Activated CD8-positive, alpha-beta T cell treated with anti-CD3 and anti-CD28 coated beads for 36 hours (primary cell): ENCODE data around the gene DNAJC8. TPM values are rescaled to one million over a fixed set of nuclear protein-coding genes. Genes with fewer than 3 reads are reported as not detected.

Source experiments
- ATAC-seq: fragments of 200-7000 bp; cut with Tn5 transposase; one replicate; pipeline ENCODE4 v1.10.0; 2021; ENCODE audit warnings: mild to moderate bottlenecking, moderate library complexity
- CTCF ChIA-PET: fragments of 350-600 bp; sonication (Branson Sonifier 250); formaldehyde crosslinking; loops from one replicate; lab custom pipeline; 2021; ENCODE audit warnings: antibody characterized with exemption; lab: Charles Lee
- POLR2A ChIA-PET: fragments of 350-600 bp; sonication (Branson Sonifier 250); formaldehyde crosslinking; loops from one replicate; lab custom pipeline; 2021; ENCODE audit warnings: antibody characterized with exemption; lab: Charles Lee
- DNase-seq: peaks from one replicate; pipeline ENCODE4 v3.0.0-alpha.2; 2020
- H3K27ac Mint-ChIP-seq: one replicate; pipeline ENCODE4 v1.8.0; 2021; ENCODE audit warnings: mild to moderate bottlenecking, mixed read lengths
- H3K27me3 Mint-ChIP-seq: one replicate; pipeline ENCODE4 v1.8.0; 2021; ENCODE audit warnings: mixed read lengths
- H3K36me3 Mint-ChIP-seq: one replicate; pipeline ENCODE4 v1.8.0; 2021; ENCODE audit warnings: low read depth, mixed read lengths
- H3K4me1 Mint-ChIP-seq: one replicate; pipeline ENCODE4 v1.8.0; 2021; ENCODE audit warnings: low read depth, mixed read lengths
- H3K4me3 Mint-ChIP-seq: one replicate; pipeline ENCODE4 v1.8.0; 2021; ENCODE audit warnings: mild to moderate bottlenecking, moderate library complexity, mixed read lengths
- H3K9me3 Mint-ChIP-seq: one replicate; pipeline ENCODE4 v1.8.0; 2021; ENCODE audit warnings: mixed read lengths
- intact Hi-C: fragments of 100-400 bp; cut with micrococcal nuclease; formaldehyde crosslinking; loops from one replicate; pipeline ENCODE4 v1.10.0; 2022
- total RNA-seq, 2 experiments: library from RNA; stranded (reverse); gene quantifications; one replicate each; pipeline ENCODE4 v1.2.3, GENCODE V29; 2021
- TF ChIP-seq, protein P1 (sequence below): fragments of 200-600 bp; IDR thresholded peaks from one replicate; pipeline ENCODE4 v1.8.0; 2022; ENCODE audit warnings: antibody characterized with exemption, mild to moderate bottlenecking

The DNAJC8 gene
- total RNA-seq, 2 experiments from 2014 or later = 103 to 105 TPM

DNA sequence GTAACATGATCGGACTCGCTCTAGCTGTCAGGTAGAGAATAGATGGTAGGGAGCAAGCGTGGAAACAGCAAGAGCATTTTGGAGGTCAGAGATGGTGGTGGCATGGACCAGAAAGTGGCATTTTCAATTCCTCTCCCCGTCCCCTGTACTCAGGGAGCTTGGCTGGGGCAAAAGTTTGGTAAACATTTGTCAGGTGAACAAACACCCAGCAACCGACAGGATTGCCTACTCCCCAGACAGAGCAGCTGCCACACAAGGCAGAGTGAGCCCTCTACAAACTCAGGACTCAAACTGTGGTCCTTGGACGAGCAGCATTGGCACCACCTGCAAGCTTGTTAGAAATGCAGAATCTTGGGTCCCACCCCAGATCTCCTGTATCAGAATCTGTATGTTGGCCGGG is 70.7 kb downstream of the DNAJC8 start:
- Mint-ChIP-seq H3K36me3 (no peaks in the 10 kb centered on the region), H3K9me3 (peaks cover 2% of the 10 kb centered on the region), H3K4me3 (no peak overlapping the region), H3K27me3 (peaks cover 33% of the 10 kb centered on the region), H3K4me1 (peaks cover 3% of the 10 kb centered on the region), H3K27ac (no peak overlapping the region)
- ChIA-PET POLR2A (interaction anchor here (1.5 kb wide), 1 partner anchor 14 kb away, joined by 4 read pairs; no protein-coding TSS in a partner anchor), CTCF (interaction anchor here (1.3 kb wide), 1 partner anchor 27 kb away, joined by 3 read pairs; no protein-coding TSS in a partner anchor)
- ATAC-seq (no peak), DNase-seq (no peak)
- intact Hi-C loops = no loop called here
- TF ChIP-seq, protein P1, sequence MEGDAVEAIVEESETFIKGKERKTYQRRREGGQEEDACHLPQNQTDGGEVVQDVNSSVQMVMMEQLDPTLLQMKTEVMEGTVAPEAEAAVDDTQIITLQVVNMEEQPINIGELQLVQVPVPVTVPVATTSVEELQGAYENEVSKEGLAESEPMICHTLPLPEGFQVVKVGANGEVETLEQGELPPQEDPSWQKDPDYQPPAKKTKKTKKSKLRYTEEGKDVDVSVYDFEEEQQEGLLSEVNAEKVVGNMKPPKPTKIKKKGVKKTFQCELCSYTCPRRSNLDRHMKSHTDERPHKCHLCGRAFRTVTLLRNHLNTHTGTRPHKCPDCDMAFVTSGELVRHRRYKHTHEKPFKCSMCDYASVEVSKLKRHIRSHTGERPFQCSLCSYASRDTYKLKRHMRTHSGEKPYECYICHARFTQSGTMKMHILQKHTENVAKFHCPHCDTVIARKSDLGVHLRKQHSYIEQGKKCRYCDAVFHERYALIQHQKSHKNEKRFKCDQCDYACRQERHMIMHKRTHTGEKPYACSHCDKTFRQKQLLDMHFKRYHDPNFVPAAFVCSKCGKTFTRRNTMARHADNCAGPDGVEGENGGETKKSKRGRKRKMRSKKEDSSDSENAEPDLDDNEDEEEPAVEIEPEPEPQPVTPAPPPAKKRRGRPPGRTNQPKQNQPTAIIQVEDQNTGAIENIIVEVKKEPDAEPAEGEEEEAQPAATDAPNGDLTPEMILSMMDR = no peak

DNA sequence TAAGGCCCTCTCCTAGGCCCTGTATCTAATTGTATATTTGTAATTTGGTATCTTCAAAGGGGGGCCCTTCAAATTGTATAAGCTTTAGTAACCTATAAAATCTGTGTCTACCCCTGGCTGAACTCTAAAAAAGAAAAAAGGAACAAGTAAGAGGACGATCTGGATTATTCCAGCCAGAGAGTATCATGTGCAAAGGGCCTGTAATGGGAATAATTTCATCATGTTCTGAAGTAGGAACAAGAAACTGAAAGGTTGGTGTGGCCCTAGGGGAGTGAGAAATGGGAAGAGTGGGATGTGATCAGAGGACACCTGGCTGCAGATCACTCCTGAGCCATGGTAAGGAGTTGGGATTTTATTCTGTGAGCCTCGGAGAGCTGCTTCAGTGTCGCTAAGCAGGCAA is 71.1 kb downstream of the DNAJC8 start:
- Mint-ChIP-seq H3K27me3 (peaks cover 30% of the 10 kb centered on the region), H3K27ac (no peak overlapping the region), H3K9me3 (peaks cover 2% of the 10 kb centered on the region), H3K36me3 (no peaks in the 10 kb centered on the region), H3K4me1 (no peaks in the 10 kb centered on the region), H3K4me3 (no peak overlapping the region)
- ChIA-PET POLR2A (interaction anchor here (0.5 to 1.6 kb wide), 4 partner anchors 8 to 38 kb away, joined by 3 to 6 read pairs (median 4); no protein-coding TSS in a partner anchor), CTCF (interaction anchor here (1.1 to 1.3 kb wide), 2 partner anchors 26 to 70 kb away, joined by 3 to 4 read pairs; no protein-coding TSS in a partner anchor)
- ATAC-seq (no peak), DNase-seq (no peak)
- intact Hi-C loops = no loop called here
- TF ChIP-seq, protein P1 = no peak

DNA sequence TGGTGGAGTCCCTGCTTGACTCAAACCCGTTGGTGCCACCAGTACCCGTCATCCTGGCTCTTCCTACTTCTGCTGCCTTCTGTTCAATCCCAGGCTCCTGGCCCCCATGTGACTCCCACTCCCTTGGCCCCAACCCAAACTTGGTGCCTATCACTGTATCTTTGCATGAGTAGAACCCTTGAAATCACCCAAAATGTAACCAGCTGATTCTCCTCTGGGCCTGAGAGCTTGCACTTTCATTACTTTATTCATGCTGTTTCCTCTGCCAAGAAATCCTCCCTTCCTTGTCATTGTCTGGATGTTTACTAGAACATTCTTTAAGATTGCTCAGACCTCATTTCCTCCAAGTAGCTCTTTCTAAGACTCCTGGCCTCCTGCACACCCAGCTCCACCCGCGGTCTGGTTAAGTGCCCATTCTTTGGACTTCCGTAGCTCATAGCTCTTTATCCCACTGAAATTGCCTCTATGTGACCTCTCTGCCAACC is 72.0 kb downstream of the DNAJC8 start:
- CTCF ChIA-PET = interaction anchor here (1.1 to 1.3 kb wide), 2 partner anchors 49 to 69 kb away, joined by 4 to 8 read pairs; no protein-coding TSS in a partner anchor

DNA sequence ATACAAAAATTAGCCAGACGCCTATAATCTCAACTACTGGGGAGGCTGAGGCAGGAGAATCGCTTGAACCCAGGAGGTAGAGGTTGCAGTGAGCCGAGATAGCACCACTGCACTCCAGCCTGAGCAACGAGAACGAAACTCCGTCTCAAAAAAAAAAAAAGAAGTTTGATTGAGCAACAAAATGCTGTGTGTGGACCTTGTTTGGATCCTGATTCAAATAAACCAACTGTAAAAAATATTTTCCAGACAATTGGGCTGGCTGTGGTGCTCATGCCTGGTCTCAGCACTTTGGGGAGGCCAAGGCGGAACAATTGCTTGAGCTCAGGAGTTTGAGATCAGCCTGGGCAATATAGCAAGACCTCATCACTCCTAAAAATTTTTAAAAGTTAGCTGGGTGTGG is 73.1 kb downstream of the DNAJC8 start:
- no peak for DNase-seq
- ChIA-PET POLR2A (interaction anchor here (0.6 kb wide), 1 partner anchor 177 kb away, joined by 3 read pairs; no protein-coding TSS in a partner anchor), CTCF (no interaction called here)
- H3K4me1 Mint-ChIP-seq = no peaks in the 10 kb centered on the region
- H3K36me3 Mint-ChIP-seq = no peaks in the 10 kb centered on the region
- intact Hi-C loops = no loop called here
- H3K9me3 Mint-ChIP-seq = no peaks in the 10 kb centered on the region
- H3K27ac Mint-ChIP-seq = no peak overlapping the region
- H3K27me3 Mint-ChIP-seq = peaks cover 25% of the 10 kb centered on the region
- TF ChIP-seq, protein P1 = no peak
- ATAC-seq = no peak
- H3K4me3 Mint-ChIP-seq = no peak overlapping the region

More for the DNA sequence above, 72.0 kb downstream of the DNAJC8 start:
- no peak overlapping the region for H3K27ac Mint-ChIP-seq
- TF ChIP-seq, protein P1 = no peak
- peaks cover 26% of the 10 kb centered on the region for H3K27me3 Mint-ChIP-seq
- H3K9me3 Mint-ChIP-seq = peaks cover under 1% of the 10 kb centered on the region
- no peak overlapping the region for H3K4me3 Mint-ChIP-seq
- ATAC-seq (no peak), DNase-seq (no peak)
- intact Hi-C loops = no loop called here
- POLR2A ChIA-PET = interaction anchor here (1.2 to 1.6 kb wide), 3 partner anchors 9 to 39 kb away, joined by 4 to 6 read pairs (median 4); no protein-coding TSS in a partner anchor
- H3K4me1 Mint-ChIP-seq = no peaks in the 10 kb centered on the region
- H3K36me3 Mint-ChIP-seq = no peaks in the 10 kb centered on the region

DNA sequence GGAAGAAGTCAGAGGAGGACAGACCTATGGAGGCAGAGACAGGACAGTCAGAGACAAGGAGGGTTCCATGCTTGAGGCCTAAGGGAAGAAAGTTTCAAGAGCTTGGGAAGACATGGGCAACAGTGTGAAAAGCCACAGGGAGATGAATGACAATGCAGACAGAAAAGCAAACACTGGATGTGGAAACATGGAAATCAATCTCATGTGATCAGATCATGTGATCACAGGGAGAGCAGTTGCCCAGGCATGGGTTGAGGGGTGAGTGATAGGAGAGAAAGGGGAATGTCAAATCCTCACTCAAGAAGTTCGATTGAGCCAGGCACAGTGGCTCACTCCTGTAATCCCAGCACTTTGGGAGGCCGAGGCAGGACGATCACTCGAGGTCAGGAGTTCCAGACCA is 73.6 kb downstream of the DNAJC8 start:
- Mint-ChIP-seq H3K4me1 (no peaks in the 10 kb centered on the region), H3K4me3 (no peak overlapping the region), H3K9me3 (no peaks in the 10 kb centered on the region), H3K36me3 (no peaks in the 10 kb centered on the region), H3K27me3 (peaks cover 25% of the 10 kb centered on the region), H3K27ac (no peak overlapping the region)
- DNase-seq = no peak
- TF ChIP-seq, protein P1 = no peak
- intact Hi-C loops = no loop called here
- POLR2A ChIA-PET = no interaction called here
- ATAC-seq = no peak
- CTCF ChIA-PET = no interaction called here
